Uterus (tissue), 2 donors: Measurements from ENCODE around the gene CSF3.
A peak's percentile ranks its signal among the peaks of the same experiment; 100 is the strongest.

Experiments used
- CTCF ChIP-seq, 4 experiments: fragments of 200-600 bp in 2 of 4; fragments of 450-650 bp in 2 of 4; sonication (generic) in 2 of 4; IDR thresholded peaks; one replicate each; pipeline ENCODE4 v1.5.1; 2016 to 2019; ENCODE audit warnings: antibody characterized with exemption in 4 of 4, mild to moderate bottlenecking in 2 of 4, moderate library complexity in 1 of 4
- POLR2A ChIP-seq, 2 donors: fragments of 450-650 bp; IDR thresholded peaks; one replicate each; pipeline ENCODE4 v1.6.1; 2016; ENCODE audit warnings: antibody characterized with exemption in 2 of 2, mild to moderate bottlenecking in 1 of 2, moderate library complexity in 1 of 2

GRCh38 chr17:40019140-40019991, 4.1 kb downstream of the CSF3 start:
- TF ChIP-seq CTCF (IDR thresholded peaks at IDR 0.05) = peak in 1 of 4 experiments; percentile 12
- TF ChIP-seq POLR2A (IDR thresholded peaks at IDR 0.05) = no peak
